Vagina (tissue), 2 donors: ENCODE measurements around the gene EEF2K.
"Not testable (repeated sequence)": the region's sequence is repeated elsewhere in the genome, so short reads cannot be mapped to it uniquely, and the experiment has no call there.

Experiments used
- CTCF ChIP-seq, 3 experiments: fragments of 450-650 bp in 2 of 3; fragments of 200-600 bp in 1 of 3; sonication (generic) in 1 of 3; IDR thresholded peaks; one replicate each; pipeline ENCODE4 v1.5.1; 2017 to 2019; ENCODE audit warnings: antibody characterized with exemption in 3 of 3, mild to moderate bottlenecking in 2 of 3, moderate library complexity in 2 of 3
- POLR2A ChIP-seq, 2 donors: fragments of 450-650 bp; IDR thresholded peaks; one replicate each; pipeline ENCODE4 v1.6.1; 2017; ENCODE audit warnings: antibody characterized with exemption in 2 of 2, mild to moderate bottlenecking in 2 of 2, moderate library complexity in 2 of 2
- POLR2AphosphoS5 ChIP-seq, 2 donors: sonication (generic); formaldehyde crosslinking; IDR thresholded peaks; one replicate each; pipeline ENCODE4 v1.9.0; 2017; ENCODE audit warnings: antibody characterized with exemption in 2 of 2, mild to moderate bottlenecking in 2 of 2, low read depth in 1 of 2; ENCODE audit not compliant: insufficient read depth in 1 of 2

DNA sequence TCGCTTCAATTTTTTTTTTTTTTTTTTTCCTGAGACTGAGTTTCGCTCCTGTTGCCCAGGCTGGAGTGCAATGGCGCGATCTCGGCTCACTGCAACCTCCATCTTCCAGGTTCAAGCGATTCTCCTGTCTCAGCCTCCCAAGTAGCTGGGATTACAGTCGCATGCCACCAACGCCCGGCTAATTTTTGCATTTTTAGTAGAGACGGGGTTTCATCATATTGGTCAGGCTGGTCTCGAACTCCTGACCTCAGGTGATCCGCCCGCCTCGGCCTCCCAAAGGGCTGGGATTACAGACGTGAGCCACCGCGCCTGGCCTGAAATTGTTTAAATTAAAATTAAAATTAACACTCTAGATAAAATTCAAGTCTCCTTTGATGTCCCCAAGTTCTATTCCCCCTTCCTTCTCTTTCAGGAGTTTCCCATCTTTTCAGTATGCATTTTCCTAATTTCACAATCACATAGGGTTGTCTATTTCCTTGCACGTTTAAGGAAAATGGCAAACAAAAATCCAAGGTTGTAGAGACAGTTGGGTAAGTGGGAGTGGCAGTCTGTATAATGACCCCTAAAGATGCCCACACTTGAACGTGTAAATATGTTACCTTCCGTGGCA, 9.4 kb upstream of the EEF2K start:
- TF ChIP-seq POLR2A (IDR thresholded peaks at IDR 0.05); POLR2AphosphoS5 (IDR thresholded peaks at IDR 0.05; ENCODE audit: insufficient read depth in 1 of 2, low read depth in 1 of 2); CTCF (IDR thresholded peaks at IDR 0.05): not testable (repeated sequence)
